ENCODE data around the gene SLC19A1.
A peak's percentile ranks its signal among the peaks of the same experiment; 100 is the strongest.

SLC19A1 gene

GRCh38 chr21:45463871-45464270 lies 78.4 kb downstream of the SLC19A1 start:
- H3K4me3 ChIP-seq (ENCODE audit: low read length), result no peak overlapping the region
- H3K27me3 ChIP-seq (ENCODE audit: control insufficient read depth, insufficient read depth, low read length), result no peaks in the 10 kb centered on the region
- no peak overlapping the region for H3K4me2 ChIP-seq (ENCODE audit: low read length)
- H3K4me1 ChIP-seq (ENCODE audit: control insufficient read depth, insufficient read depth, low read length), result peaks cover 26% of the 10 kb centered on the region
- H3K9me3 ChIP-seq (replicated peaks; ENCODE audit: low read length), result peaks cover 7% of the 10 kb centered on the region
- H3K9ac ChIP-seq (ENCODE audit: low read depth, low read length), result no peak overlapping the region
- no peaks in the 10 kb centered on the region for H3K36me3 ChIP-seq (ENCODE audit: insufficient read depth, low read length)

GRCh38 chr21:45461806-45462341 lies 80.4 kb downstream of the SLC19A1 start:
- H3K9me3 ChIP-seq (replicated peaks; ENCODE audit: low read length), result peaks cover 7% of the 10 kb centered on the region
- H3K36me3 ChIP-seq (ENCODE audit: insufficient read depth, low read length), result no peaks in the 10 kb centered on the region
- H3K9ac ChIP-seq (ENCODE audit: low read depth, low read length), result no peak overlapping the region
- H3K4me1 ChIP-seq (ENCODE audit: control insufficient read depth, insufficient read depth, low read length), result peaks cover 23% of the 10 kb centered on the region
- H3K27me3 ChIP-seq (ENCODE audit: control insufficient read depth, insufficient read depth, low read length), result no peaks in the 10 kb centered on the region
- no peak overlapping the region for H3K4me3 ChIP-seq (ENCODE audit: low read length)
- no peak overlapping the region for H3K4me2 ChIP-seq (ENCODE audit: low read length)

- Histone ChIP-seq H3K27me3 (ENCODE audit: control insufficient read depth, insufficient read depth, low read length) (no peaks in the 10 kb centered on the region), H3K9ac (ENCODE audit: low read depth, low read length) (no peak overlapping the region), H3K9me3 (replicated peaks; ENCODE audit: low read length) (peaks cover 7% of the 10 kb centered on the region)
These were observed 80.9 kb downstream of the SLC19A1 start for GRCh38 chr21:45461369-45461750.

GRCh38 chr21:45460611-45461368 lies 81.5 kb downstream of the SLC19A1 start:
- Histone ChIP-seq H3K4me1 (ENCODE audit: control insufficient read depth, insufficient read depth, low read length) (peaks cover 22% of the 10 kb centered on the region), H3K9me3 (replicated peaks; ENCODE audit: low read length) (peaks cover 7% of the 10 kb centered on the region), H3K36me3 (ENCODE audit: insufficient read depth, low read length) (no peaks in the 10 kb centered on the region), H3K9ac (ENCODE audit: low read depth, low read length) (peak overlapping the region; percentile 6), H3K4me3 (ENCODE audit: low read length) (no peak overlapping the region), H3K27me3 (ENCODE audit: control insufficient read depth, insufficient read depth, low read length) (no peaks in the 10 kb centered on the region), H3K4me2 (ENCODE audit: low read length) (peak overlapping the region; percentile 57)

More at GRCh38 chr21:45461369-45461750, 80.9 kb downstream of the SLC19A1 start:
- Histone ChIP-seq H3K4me3 (ENCODE audit: low read length) (no peak overlapping the region), H3K4me2 (ENCODE audit: low read length) (no peak overlapping the region), H3K4me1 (ENCODE audit: control insufficient read depth, insufficient read depth, low read length) (peaks cover 19% of the 10 kb centered on the region), H3K36me3 (ENCODE audit: insufficient read depth, low read length) (no peaks in the 10 kb centered on the region)

GRCh38 chr21:45460011-45460565 lies 82.2 kb downstream of the SLC19A1 start:
- H3K4me1 ChIP-seq (ENCODE audit: control insufficient read depth, insufficient read depth, low read length), result peaks cover 29% of the 10 kb centered on the region
- peaks cover 7% of the 10 kb centered on the region for H3K9me3 ChIP-seq (replicated peaks; ENCODE audit: low read length)
- H3K36me3 ChIP-seq (ENCODE audit: insufficient read depth, low read length), result no peaks in the 10 kb centered on the region
- H3K4me2 ChIP-seq (ENCODE audit: low read length), result peak overlapping the region; percentile 57
- no peaks in the 10 kb centered on the region for H3K27me3 ChIP-seq (ENCODE audit: control insufficient read depth, insufficient read depth, low read length)
- H3K4me3 ChIP-seq (ENCODE audit: low read length), result no peak overlapping the region
- peak overlapping the region; percentile 6 for H3K9ac ChIP-seq (ENCODE audit: low read depth, low read length)

- Histone ChIP-seq H3K4me2 (ENCODE audit: low read length) (no peak overlapping the region), H3K9me3 (replicated peaks; ENCODE audit: low read length) (peaks cover 7% of the 10 kb centered on the region), H3K4me1 (ENCODE audit: control insufficient read depth, insufficient read depth, low read length) (peaks cover 36% of the 10 kb centered on the region), H3K9ac (ENCODE audit: low read depth, low read length) (no peak overlapping the region), H3K36me3 (ENCODE audit: insufficient read depth, low read length) (no peaks in the 10 kb centered on the region), H3K27me3 (ENCODE audit: control insufficient read depth, insufficient read depth, low read length) (no peaks in the 10 kb centered on the region), H3K4me3 (ENCODE audit: low read length) (no peak overlapping the region)
These were observed 82.8 kb downstream of the SLC19A1 start for GRCh38 chr21:45459171-45460010.

GRCh38 chr21:45458281-45459170 lies 83.7 kb downstream of the SLC19A1 start:
- no peaks in the 10 kb centered on the region for H3K36me3 ChIP-seq (ENCODE audit: insufficient read depth, low read length)
- H3K27me3 ChIP-seq (ENCODE audit: control insufficient read depth, insufficient read depth, low read length), result no peaks in the 10 kb centered on the region
- H3K9me3 ChIP-seq (replicated peaks; ENCODE audit: low read length), result peaks cover 7% of the 10 kb centered on the region
- H3K4me1 ChIP-seq (ENCODE audit: control insufficient read depth, insufficient read depth, low read length), result peaks cover 45% of the 10 kb centered on the region
- no peak overlapping the region for H3K9ac ChIP-seq (ENCODE audit: low read depth, low read length)
- no peak overlapping the region for H3K4me3 ChIP-seq (ENCODE audit: low read length)
- no peak overlapping the region for H3K4me2 ChIP-seq (ENCODE audit: low read length)

GRCh38 chr21:45457832-45458172 lies 84.4 kb downstream of the SLC19A1 start:
- H3K27me3 ChIP-seq (ENCODE audit: control insufficient read depth, insufficient read depth, low read length), result no peaks in the 10 kb centered on the region
- no peak overlapping the region for H3K4me3 ChIP-seq (ENCODE audit: low read length)
- no peak overlapping the region for H3K9ac ChIP-seq (ENCODE audit: low read depth, low read length)
- peaks cover 45% of the 10 kb centered on the region for H3K4me1 ChIP-seq (ENCODE audit: control insufficient read depth, insufficient read depth, low read length)
- H3K36me3 ChIP-seq (ENCODE audit: insufficient read depth, low read length), result no peaks in the 10 kb centered on the region
- peaks cover 4% of the 10 kb centered on the region for H3K9me3 ChIP-seq (replicated peaks; ENCODE audit: low read length)
- H3K4me2 ChIP-seq (ENCODE audit: low read length), result no peak overlapping the region

- no peaks in the 10 kb centered on the region for H3K36me3 ChIP-seq (ENCODE audit: insufficient read depth, low read length)
- peaks cover 45% of the 10 kb centered on the region for H3K4me1 ChIP-seq (ENCODE audit: control insufficient read depth, insufficient read depth, low read length)
- H3K27me3 ChIP-seq (ENCODE audit: control insufficient read depth, insufficient read depth, low read length), result no peaks in the 10 kb centered on the region
- no peak overlapping the region for H3K4me3 ChIP-seq (ENCODE audit: low read length)
- peaks cover 1% of the 10 kb centered on the region for H3K9me3 ChIP-seq (replicated peaks; ENCODE audit: low read length)
- no peak overlapping the region for H3K9ac ChIP-seq (ENCODE audit: low read depth, low read length)
- no peak overlapping the region for H3K4me2 ChIP-seq (ENCODE audit: low read length)
These were observed 84.9 kb downstream of the SLC19A1 start for GRCh38 chr21:45457161-45457831.

GRCh38 chr21:45456584-45457160 lies 85.6 kb downstream of the SLC19A1 start:
- no peaks in the 10 kb centered on the region for H3K36me3 ChIP-seq (ENCODE audit: insufficient read depth, low read length)
- H3K4me3 ChIP-seq (ENCODE audit: low read length), result no peak overlapping the region
- H3K9me3 ChIP-seq (replicated peaks; ENCODE audit: low read length), result no peaks in the 10 kb centered on the region
- H3K9ac ChIP-seq (ENCODE audit: low read depth, low read length), result no peak overlapping the region
- no peak overlapping the region for H3K4me2 ChIP-seq (ENCODE audit: low read length)
- no peaks in the 10 kb centered on the region for H3K27me3 ChIP-seq (ENCODE audit: control insufficient read depth, insufficient read depth, low read length)
- H3K4me1 ChIP-seq (ENCODE audit: control insufficient read depth, insufficient read depth, low read length), result peaks cover 45% of the 10 kb centered on the region

Measured in skeletal muscle satellite cell (primary cell).